Measurements from ENCODE around the gene FKBP7. TPM values are rescaled to one million over a fixed set of nuclear protein-coding genes. Genes with fewer than 3 reads are reported as not detected.

FKBP7 gene
- total and polyA plus RNA-seq, 2 of the 13 experiments (the other 11 are each of a cell fraction or from before 2014, with no cell fraction given): 12.4 to 14.8 TPM

Other genes with a start within 250 kb of the FKBP7 start
- 67.6 and 74.7 TPM in 2 replicates for gene PRKRA, start 27.4 kb downstream of the FKBP7 start, total RNA-seq (2016; rRNA removed; fragmentation: Illumina TruSeq; extraction: Trizol)
- 47.3 and 53.1 TPM in 2 replicates for gene PRKRA, start 27.4 kb downstream of the FKBP7 start, polyA plus RNA-seq (2011; rRNA removed)
- 1.1 and 1.2 TPM in 2 replicates for gene PJVK, start 27.2 kb downstream of the FKBP7 start, total RNA-seq (2016; rRNA removed; fragmentation: Illumina TruSeq; extraction: Trizol)
- 2.6 and 3.0 TPM in 2 replicates for gene PJVK, start 27.2 kb downstream of the FKBP7 start, polyA plus RNA-seq (2011; rRNA removed)
- gene PLEKHA3, start 1.9 kb upstream of the FKBP7 start, total RNA-seq (2016; rRNA removed; fragmentation: Illumina TruSeq; extraction: Trizol): 23.1 and 26.8 TPM in 2 replicates
- 8.6 and 11.7 TPM in 2 replicates for gene PLEKHA3, start 1.9 kb upstream of the FKBP7 start, polyA plus RNA-seq (2011; rRNA removed)